ENCODE results near the gene ARHGAP40.

ARHGAP40 gene

GRCh38 chr20:38601216-38602184, at the start of gene ARHGAP40:
TSS of gene ARHGAP40 (plus strand) at chr20:38601809.
- no peak for DNase-seq
- in situ Hi-C loops (cut with HindIII; ENCODE audit: low pct_ligation_motif_present, low pct_unique_long_range_greater_than_20kb, low sequenced_read_pairs): no loop called here

- in situ Hi-C loops (cut with HindIII; ENCODE audit: low pct_ligation_motif_present, low pct_unique_long_range_greater_than_20kb, low sequenced_read_pairs): no loop called here
- no peak for DNase-seq
These were observed 46.6 kb upstream of the ARHGAP40 start for GRCh38 chr20:38554986-38555385.

- DNase-seq: no peak
- in situ Hi-C loops (cut with HindIII; ENCODE audit: low pct_ligation_motif_present, low pct_unique_long_range_greater_than_20kb, low sequenced_read_pairs): no loop called here
These were observed 46.2 kb upstream of the ARHGAP40 start for GRCh38 chr20:38555395-38555794.

- DNase-seq: no peak
- in situ Hi-C loops (cut with HindIII; ENCODE audit: low pct_ligation_motif_present, low pct_unique_long_range_greater_than_20kb, low sequenced_read_pairs): no loop called here
These were observed 44.4 kb upstream of the ARHGAP40 start for GRCh38 chr20:38557174-38557573.

GRCh38 chr20:38558596-38559360, 42.8 kb upstream of the ARHGAP40 start:
- in situ Hi-C loops (cut with HindIII; ENCODE audit: low pct_ligation_motif_present, low pct_unique_long_range_greater_than_20kb, low sequenced_read_pairs): no loop called here
- no peak for DNase-seq

GRCh38 chr20:38559764-38560163, 41.8 kb upstream of the ARHGAP40 start:
- in situ Hi-C loops (cut with HindIII; ENCODE audit: low pct_ligation_motif_present, low pct_unique_long_range_greater_than_20kb, low sequenced_read_pairs): no loop called here
- DNase-seq: no peak

GRCh38 chr20:38563802-38564431, 37.7 kb upstream of the ARHGAP40 start:
- in situ Hi-C loops (cut with HindIII; ENCODE audit: low pct_ligation_motif_present, low pct_unique_long_range_greater_than_20kb, low sequenced_read_pairs): no loop called here
- DNase-seq: no peak

- in situ Hi-C loops (cut with HindIII; ENCODE audit: low pct_ligation_motif_present, low pct_unique_long_range_greater_than_20kb, low sequenced_read_pairs): no loop called here
- no peak for DNase-seq
These were observed 36.9 kb upstream of the ARHGAP40 start for GRCh38 chr20:38564680-38565079.

GRCh38 chr20:38566036-38566598, 35.5 kb upstream of the ARHGAP40 start:
- in situ Hi-C loops (cut with HindIII; ENCODE audit: low pct_ligation_motif_present, low pct_unique_long_range_greater_than_20kb, low sequenced_read_pairs): no loop called here
- no peak for DNase-seq

- in situ Hi-C loops (cut with HindIII; ENCODE audit: low pct_ligation_motif_present, low pct_unique_long_range_greater_than_20kb, low sequenced_read_pairs): no loop called here
- DNase-seq: no peak
These were observed 31.7 kb upstream of the ARHGAP40 start for GRCh38 chr20:38569747-38570525.

GRCh38 chr20:38573413-38573812, 28.2 kb upstream of the ARHGAP40 start:
- in situ Hi-C loops (cut with HindIII; ENCODE audit: low pct_ligation_motif_present, low pct_unique_long_range_greater_than_20kb, low sequenced_read_pairs): no loop called here
- DNase-seq: no peak

- no peak for DNase-seq
- in situ Hi-C loops (cut with HindIII; ENCODE audit: low pct_ligation_motif_present, low pct_unique_long_range_greater_than_20kb, low sequenced_read_pairs): no loop called here
These were observed 22.2 kb upstream of the ARHGAP40 start for GRCh38 chr20:38579219-38579910.

GRCh38 chr20:38579921-38580320, 21.7 kb upstream of the ARHGAP40 start:
- no peak for DNase-seq
- in situ Hi-C loops (cut with HindIII; ENCODE audit: low pct_ligation_motif_present, low pct_unique_long_range_greater_than_20kb, low sequenced_read_pairs): no loop called here

GRCh38 chr20:38581013-38581412, 20.6 kb upstream of the ARHGAP40 start, which contains the start of gene ADIG:
TSS of gene ADIG (plus strand) at chr20:38581197. CDS start at chr20:38581251, 54 bp downstream.
- in situ Hi-C loops (cut with HindIII; ENCODE audit: low pct_ligation_motif_present, low pct_unique_long_range_greater_than_20kb, low sequenced_read_pairs): no loop called here
- no peak for DNase-seq

- no peak for DNase-seq
- in situ Hi-C loops (cut with HindIII; ENCODE audit: low pct_ligation_motif_present, low pct_unique_long_range_greater_than_20kb, low sequenced_read_pairs): no loop called here
These were observed 19.7 kb upstream of the ARHGAP40 start for GRCh38 chr20:38581830-38582358.

- in situ Hi-C loops (cut with HindIII; ENCODE audit: low pct_ligation_motif_present, low pct_unique_long_range_greater_than_20kb, low sequenced_read_pairs): no loop called here
- DNase-seq: no peak
These were observed 18.3 kb upstream of the ARHGAP40 start for GRCh38 chr20:38583306-38583705.

GRCh38 chr20:38584099-38584763, 17.4 kb upstream of the ARHGAP40 start:
- DNase-seq: no peak
- in situ Hi-C loops (cut with HindIII; ENCODE audit: low pct_ligation_motif_present, low pct_unique_long_range_greater_than_20kb, low sequenced_read_pairs): no loop called here

All from ACHN (cell line).